H54 (cell line): ENCODE data around the gene GRID1.

ENCODE experiments used
- DNase-seq: peaks from one replicate; pipeline ENCODE4 v3.0.0; 2011; ENCODE audit warnings: low spot score, mixed read lengths; ENCODE audit not compliant: insufficient read length
- FAIRE-seq: peaks from 3 replicates; lab custom pipeline; 2011; peaks lifted over from hg19 to GRCh38; lab: Jason Lieb, UNC
- POLR2A ChIP-seq: IDR thresholded peaks from 2 replicates; pipeline ENCODE4 v1.6.1; 2011; ENCODE audit warnings: low read depth, mild to moderate bottlenecking, low read length

Gene GRID1

GRCh38 chr10:85618841-85619240 is 747.8 kb downstream of the GRID1 start:
- DNase-seq (no peak), FAIRE-seq (no peak)
- no peak for TF ChIP-seq POLR2A

- DNase-seq, result no peak
- TF ChIP-seq POLR2A, result no peak
- FAIRE-seq, result no peak
Observed at GRCh38 chr10:85617751-85618546, 748.6 kb downstream of the GRID1 start.

- FAIRE-seq, result no peak
- DNase-seq, result no peak
Observed at GRCh38 chr10:85615556-85615955, 751.0 kb downstream of the GRID1 start.

GRCh38 chr10:85614981-85615380 is 751.6 kb downstream of the GRID1 start:
- no peak for TF ChIP-seq POLR2A
- DNase-seq (no peak), FAIRE-seq (no peak)

More at GRCh38 chr10:85615556-85615955, 751.0 kb downstream of the GRID1 start:
- TF ChIP-seq POLR2A, result no peak

- TF ChIP-seq POLR2A, result no peak
- DNase-seq, result no peak
- no peak for FAIRE-seq
Observed at GRCh38 chr10:85614566-85614965, 752.0 kb downstream of the GRID1 start.

GRCh38 chr10:85613391-85613790 is 753.2 kb downstream of the GRID1 start:
- no peak for TF ChIP-seq POLR2A
- FAIRE-seq, result no peak
- DNase-seq, result no peak

- DNase-seq (no peak), FAIRE-seq (no peak)
- TF ChIP-seq POLR2A, result no peak
Observed at GRCh38 chr10:85612833-85613232, 753.8 kb downstream of the GRID1 start.

- FAIRE-seq, result no peak
- no peak for DNase-seq
- TF ChIP-seq POLR2A, result no peak
Observed at GRCh38 chr10:85612378-85612775, 754.2 kb downstream of the GRID1 start.

GRCh38 chr10:85611746-85612377 is 754.7 kb downstream of the GRID1 start:
- TF ChIP-seq POLR2A, result no peak
- DNase-seq, result no peak
- no peak for FAIRE-seq

- TF ChIP-seq POLR2A, result no peak
- FAIRE-seq, result no peak
Observed at GRCh38 chr10:85611093-85611740, 755.4 kb downstream of the GRID1 start.

GRCh38 chr10:85610381-85611092 is 756.1 kb downstream of the GRID1 start:
- DNase-seq (no peak), FAIRE-seq (no peak)
- no peak for TF ChIP-seq POLR2A

More at GRCh38 chr10:85611093-85611740, 755.4 kb downstream of the GRID1 start:
- no peak for DNase-seq

GRCh38 chr10:85609509-85609908 is 757.1 kb downstream of the GRID1 start:
- TF ChIP-seq POLR2A, result no peak
- DNase-seq (no peak), FAIRE-seq (no peak)

- TF ChIP-seq POLR2A, result no peak
- no peak for FAIRE-seq
- no peak for DNase-seq
Observed at GRCh38 chr10:85608706-85609105, 757.9 kb downstream of the GRID1 start.
